GM18508 (cell line): ENCODE results near the gene KATNAL1.
A peak's percentile ranks its signal among the peaks of the same experiment; 100 is the strongest.

ENCODE experiments used
- ATAC-seq: cut with Tn5 transposase; IDR thresholded peaks from one replicate; pipeline ENCODE4 v1.9.1; 2021; ENCODE audit warnings: moderate number of reproducible peaks; ENCODE audit not compliant: insufficient read depth, unreplicated experiment

KATNAL1 gene

GRCh38 chr13:30307194-30307970 is at the start of gene KATNAL1:
TSS of gene KATNAL1 (minus strand) at chr13:30307551. CDS start at chr13:30283777, 23,774 bp downstream.
- peak; percentile 24 for ATAC-seq

GRCh38 chr13:30355839-30356238 is 48.5 kb upstream of the KATNAL1 start:
- no peak for ATAC-seq

- no peak for ATAC-seq
These were observed 48.0 kb upstream of the KATNAL1 start for GRCh38 chr13:30355384-30355699.

- no peak for ATAC-seq
These were observed 47.4 kb upstream of the KATNAL1 start for GRCh38 chr13:30354493-30355383.

GRCh38 chr13:30353471-30354215 is 46.3 kb upstream of the KATNAL1 start:
- ATAC-seq: no peak

GRCh38 chr13:30353060-30353459 is 45.7 kb upstream of the KATNAL1 start:
- no peak for ATAC-seq

- ATAC-seq: no peak
These were observed 44.8 kb upstream of the KATNAL1 start for GRCh38 chr13:30352121-30352520.

- ATAC-seq: peak; percentile 40
These were observed 39.4 kb upstream of the KATNAL1 start for GRCh38 chr13:30346789-30347167.

GRCh38 chr13:30346153-30346788 is 38.9 kb upstream of the KATNAL1 start:
- ATAC-seq: peak; percentile 90

- no peak for ATAC-seq
These were observed 38.2 kb upstream of the KATNAL1 start for GRCh38 chr13:30345426-30346100.

- ATAC-seq: no peak
These were observed 34.6 kb upstream of the KATNAL1 start for GRCh38 chr13:30341815-30342570.

- ATAC-seq: no peak
These were observed 33.2 kb upstream of the KATNAL1 start for GRCh38 chr13:30340331-30341250.

- ATAC-seq: no peak
These were observed 32.5 kb upstream of the KATNAL1 start for GRCh38 chr13:30339738-30340330.

GRCh38 chr13:30338952-30339351 is 31.6 kb upstream of the KATNAL1 start:
- ATAC-seq: no peak

- ATAC-seq: no peak
These were observed 31.0 kb upstream of the KATNAL1 start for GRCh38 chr13:30338331-30338851.

GRCh38 chr13:30337061-30337610 is 29.8 kb upstream of the KATNAL1 start:
- no peak for ATAC-seq
